Suprapubic skin (tissue), 4 donors: ENCODE results near the gene NDUFB5.

Experiments used
- POLR2A ChIP-seq, 2 donors: fragments of 450-650 bp; IDR thresholded peaks; one replicate each; pipeline ENCODE4 v1.6.1; 2017; ENCODE audit warnings: antibody characterized with exemption in 2 of 2, mild to moderate bottlenecking in 2 of 2, moderate library complexity in 2 of 2
- POLR2AphosphoS5 ChIP-seq, 3 donors: sonication (generic); formaldehyde crosslinking; IDR thresholded peaks; one replicate each; pipeline ENCODE4 v1.6.1; 2017; ENCODE audit warnings: antibody characterized with exemption in 3 of 3
- TF ChIP-seq, protein P1 (sequence below), 2 donors: fragments of 200-600 bp in 1 of 2; fragments of 450-650 bp in 1 of 2; sonication (generic) in 1 of 2; IDR thresholded peaks; one replicate each; pipeline ENCODE4 v1.5.1; 2016 to 2019; ENCODE audit warnings: antibody characterized with exemption in 2 of 2, mild to moderate bottlenecking in 1 of 2, moderate library complexity in 1 of 2

DNA sequence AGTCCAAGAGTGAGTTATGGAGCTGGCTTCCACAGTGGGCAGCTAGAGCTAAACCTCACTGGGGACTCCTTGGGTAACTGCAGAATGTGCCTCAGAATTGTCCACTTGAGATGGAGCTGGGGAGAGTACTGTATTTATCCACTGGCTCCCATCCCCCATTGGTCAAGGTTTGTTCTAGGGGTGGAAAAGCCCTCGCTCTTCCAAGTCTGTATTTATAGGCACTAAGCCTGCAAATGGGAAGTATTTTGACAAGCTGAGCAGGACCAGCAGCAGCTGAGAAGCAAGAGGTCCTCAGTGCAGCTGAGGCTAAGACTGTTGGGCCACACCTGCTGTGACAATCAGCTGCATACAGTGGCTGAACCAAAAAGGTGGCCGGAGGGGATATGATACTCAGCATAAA lies 54.0 kb downstream of the NDUFB5 start:
- TF ChIP-seq, protein P1, sequence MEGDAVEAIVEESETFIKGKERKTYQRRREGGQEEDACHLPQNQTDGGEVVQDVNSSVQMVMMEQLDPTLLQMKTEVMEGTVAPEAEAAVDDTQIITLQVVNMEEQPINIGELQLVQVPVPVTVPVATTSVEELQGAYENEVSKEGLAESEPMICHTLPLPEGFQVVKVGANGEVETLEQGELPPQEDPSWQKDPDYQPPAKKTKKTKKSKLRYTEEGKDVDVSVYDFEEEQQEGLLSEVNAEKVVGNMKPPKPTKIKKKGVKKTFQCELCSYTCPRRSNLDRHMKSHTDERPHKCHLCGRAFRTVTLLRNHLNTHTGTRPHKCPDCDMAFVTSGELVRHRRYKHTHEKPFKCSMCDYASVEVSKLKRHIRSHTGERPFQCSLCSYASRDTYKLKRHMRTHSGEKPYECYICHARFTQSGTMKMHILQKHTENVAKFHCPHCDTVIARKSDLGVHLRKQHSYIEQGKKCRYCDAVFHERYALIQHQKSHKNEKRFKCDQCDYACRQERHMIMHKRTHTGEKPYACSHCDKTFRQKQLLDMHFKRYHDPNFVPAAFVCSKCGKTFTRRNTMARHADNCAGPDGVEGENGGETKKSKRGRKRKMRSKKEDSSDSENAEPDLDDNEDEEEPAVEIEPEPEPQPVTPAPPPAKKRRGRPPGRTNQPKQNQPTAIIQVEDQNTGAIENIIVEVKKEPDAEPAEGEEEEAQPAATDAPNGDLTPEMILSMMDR (IDR thresholded peaks at IDR 0.05) = no peak
- TF ChIP-seq POLR2A (IDR thresholded peaks at IDR 0.05) (no peak), POLR2AphosphoS5 (IDR thresholded peaks at IDR 0.05) (no peak)
